ENCODE data around the gene BRMS1.
A peak's percentile ranks its signal among the peaks of the same experiment; 100 is the strongest.

The BRMS1 gene

GRCh38 chr11:66313321-66314185, 31.4 kb downstream of the BRMS1 start:
- DNase-seq, result no peak
- intact Hi-C loops (cut with DNase I), result loop anchor here (5.0 kb wide), 1 partner anchor 74 kb away; no protein-coding TSS in a partner anchor

GRCh38 chr11:66312549-66313320, 32.2 kb downstream of the BRMS1 start:
- intact Hi-C loops (cut with DNase I), result loop anchor here (5.0 kb wide), 1 partner anchor 75 kb away; no protein-coding TSS in a partner anchor
- DNase-seq, result peak; percentile 85 to 99 (median 95)

- intact Hi-C loops (cut with DNase I), result loop anchor here (1.0 to 5.0 kb wide), 2 partner anchors 16 to 75 kb away; no protein-coding TSS in a partner anchor
Measured at GRCh38 chr11:66311965-66312548, 32.8 kb downstream of the BRMS1 start.

GRCh38 chr11:66311470-66311964, 33.4 kb downstream of the BRMS1 start:
- DNase-seq, result no peak
- intact Hi-C loops (cut with DNase I), result loop anchor here (1.0 to 5.0 kb wide), 2 partner anchors 17 to 76 kb away; no protein-coding TSS in a partner anchor

More at GRCh38 chr11:66311965-66312548, 32.8 kb downstream of the BRMS1 start:
- DNase-seq, result peak; percentile 72 to 98 (median 86)

GRCh38 chr11:66310803-66311440, 34.0 kb downstream of the BRMS1 start:
- DNase-seq, result peak in 1 of 10 donors; percentile 63
- intact Hi-C loops (cut with DNase I), result loop anchor here (1.0 to 5.0 kb wide), 2 partner anchors 17 to 76 kb away; no protein-coding TSS in a partner anchor

GRCh38 chr11:66310324-66310723, 34.6 kb downstream of the BRMS1 start:
- no peak for DNase-seq
- intact Hi-C loops (cut with DNase I), result loop anchor here (5.0 kb wide), 1 partner anchor 77 kb away; no protein-coding TSS in a partner anchor

GRCh38 chr11:66309475-66309874, 35.4 kb downstream of the BRMS1 start:
- intact Hi-C loops (cut with DNase I), result no loop called here
- DNase-seq, result no peak

- DNase-seq, result no peak
- intact Hi-C loops (cut with DNase I), result no loop called here
Measured at GRCh38 chr11:66302656-66303055, 42.2 kb downstream of the BRMS1 start.

- intact Hi-C loops (cut with DNase I), result no loop called here
- DNase-seq, result no peak
Measured at GRCh38 chr11:66299186-66299585, 45.7 kb downstream of the BRMS1 start.

- no peak for DNase-seq
- intact Hi-C loops (cut with DNase I), result no loop called here
Measured at GRCh38 chr11:66297610-66298009, 47.3 kb downstream of the BRMS1 start.

- peak in 1 of 10 donors; percentile 84 for DNase-seq
- intact Hi-C loops (cut with DNase I), result loop anchor here (5.0 kb wide), 1 partner anchor 32 kb away; no protein-coding TSS in a partner anchor
Measured at GRCh38 chr11:66294626-66295620, 50.0 kb downstream of the BRMS1 start.

GRCh38 chr11:66293777-66294625, 50.9 kb downstream of the BRMS1 start:
- intact Hi-C loops (cut with DNase I), result loop anchor here (5.0 kb wide), 1 partner anchor 33 kb away; no protein-coding TSS in a partner anchor
- no peak for DNase-seq

GRCh38 chr11:66293352-66293751, 51.6 kb downstream of the BRMS1 start:
- intact Hi-C loops (cut with DNase I), result loop anchor here (5.0 kb wide), 1 partner anchor 34 kb away; no protein-coding TSS in a partner anchor
- peak in 2 of 10 donors; percentile 75 to 89 for DNase-seq

GRCh38 chr11:66292543-66293332, 52.2 kb downstream of the BRMS1 start:
- intact Hi-C loops (cut with DNase I), result loop anchor here (5.0 kb wide), 1 partner anchor 35 kb away; no protein-coding TSS in a partner anchor

GRCh38 chr11:66291706-66292542, 53.0 kb downstream of the BRMS1 start, which contains the start of gene TMEM151A:
Gene TMEM151A (plus strand): TSS chr11:66291894. CDS start chr11:66292014, 120 bp downstream.
- DNase-seq, result peak in 3 of 10 donors; percentile 76 to 94 (median 83)
- intact Hi-C loops (cut with DNase I), result loop anchor here (5.0 kb wide), 1 partner anchor 35 kb away; no protein-coding TSS in a partner anchor

More at GRCh38 chr11:66292543-66293332, 52.2 kb downstream of the BRMS1 start:
- no peak for DNase-seq

Measured in posterior cingulate gyrus (tissue), 11 donors.